Sigmoid colon (tissue), 7 donors: Measurements from ENCODE around the gene SPSB1. TPM values are rescaled to one million over a fixed set of nuclear protein-coding genes. Genes with fewer than 3 reads are reported as not detected.

ENCODE experiments used
- DNase-seq: peaks from one replicate; pipeline ENCODE4 v3.0.0-alpha.2; 2019
- H3K27ac ChIP-seq, 4 donors: fragments of 200-600 bp; sonication (generic); one replicate each; pipeline ENCODE4 v1.5.1; 2016 to 2019; ENCODE audit warnings: mild to moderate bottlenecking in 1 of 4
- H3K27me3 ChIP-seq, 3 donors: fragments of 200-600 bp; sonication (generic); one replicate each; pipeline ENCODE4 v1.5.1; 2019; ENCODE audit warnings: mild to moderate bottlenecking in 1 of 3
- H3K36me3 ChIP-seq, 4 donors: fragments of 200-600 bp; sonication (generic); one replicate each; pipeline ENCODE4 v1.5.1; 2016 to 2019
- H3K4me1 ChIP-seq, 4 donors: fragments of 200-600 bp; sonication (generic); one replicate each; pipeline ENCODE4 v1.5.1; 2017 to 2019
- H3K4me3 ChIP-seq, 4 donors: fragments of 200-600 bp; sonication (generic); one replicate each; pipeline ENCODE4 v1.5.1; 2017 to 2019; ENCODE audit warnings: mild to moderate bottlenecking in 2 of 4, moderate library complexity in 1 of 4
- H3K9me3 ChIP-seq, 4 donors: fragments of 200-600 bp in 3 of 4; sonication (generic) in 3 of 4; one replicate each; pipeline versions ENCODE4 v1.5.1 to v1.6.1; 2013 to 2019
- CTCF ChIP-seq, 4 experiments: fragments of 450-650 bp in 3 of 4; fragments of 200-600 bp in 1 of 4; IDR thresholded peaks; one replicate each; pipeline ENCODE4 v1.5.1; 2016 to 2019; ENCODE audit warnings: antibody characterized with exemption in 4 of 4, mild to moderate bottlenecking in 3 of 4, moderate library complexity in 2 of 4
- EP300 ChIP-seq, 4 donors: sonication (generic); formaldehyde crosslinking; IDR thresholded peaks; one replicate each; pipeline ENCODE4 v1.6.1; 2017; ENCODE audit warnings: antibody characterized with exemption in 4 of 4
- POLR2A ChIP-seq, 2 donors: fragments of 450-650 bp; IDR thresholded peaks; one replicate each; pipeline ENCODE4 v1.6.1; 2016; ENCODE audit warnings: antibody characterized with exemption in 2 of 2, mild to moderate bottlenecking in 2 of 2, moderate library complexity in 2 of 2
- POLR2AphosphoS5 ChIP-seq, 4 donors: sonication (generic); formaldehyde crosslinking; IDR thresholded peaks; one replicate each; pipeline ENCODE4 v1.6.1; 2017; ENCODE audit warnings: antibody characterized with exemption in 4 of 4
- WGBS, 2 donors: extraction: QIAGEN DNeasy Blood & Tissue Kit; methylation state at CpG; one replicate each; pipeline ENCODE4 v1.1.7; 2013; 5-methylcytosine and 5-hydroxymethylcytosine counted together
- intact Hi-C: fragments of 100-400 bp; cut with DNase I; formaldehyde crosslinking; loops from one replicate; pipeline ENCODE4 v1.15.1; 2023
- polyA plus RNA-seq, 3 donors: library from polyadenylated mRNA; stranded (reverse); fragments of 200-250 nt; gene quantifications; one replicate each; pipeline ENCODE4 v1.2.3, GENCODE V29; 2013
- total RNA-seq, 4 donors: library from RNA; depleted of rRNA; stranded (reverse); fragments of >200 nt; gene quantifications; one replicate each; pipeline ENCODE4 v1.1.0, GENCODE V29; 2016
- donor health status: healthy with polysubstance abuse.
- donor health status: Bipolar disorder and iron deficiency.
- donor health status: healthy.

Gene SPSB1
- total and polyA plus RNA-seq, 7 donors: 17.4 to 34.3 (median 26.4) TPM

GRCh38 chr1:9305216-9305615 lies 12.5 kb downstream of the SPSB1 start:
- no peak for TF ChIP-seq EP300 (IDR thresholded peaks at IDR 0.05)
- TF ChIP-seq POLR2AphosphoS5 (IDR thresholded peaks at IDR 0.05): no peak
- TF ChIP-seq CTCF (IDR thresholded peaks at IDR 0.05): no peak
- no peak for TF ChIP-seq POLR2A (IDR thresholded peaks at IDR 0.05)
- Histone ChIP-seq H3K4me1 (peaks cover 0 to 100% (median 66%) of the 10 kb centered on the region in 4 donors), H3K9me3 (no peaks in the 10 kb centered on the region), H3K36me3 (no peaks in the 10 kb centered on the region), H3K27me3 (no peaks in the 10 kb centered on the region), H3K4me3 (no peak overlapping the region), H3K27ac (peak overlapping the region in 3 of 4 donors; percentile 35 to 84 (median 81))
- 88 to 93% methylated on average over 14 of the region's 14 CpGs for WGBS, 2 donors
- intact Hi-C loops: no loop called here
- no peak for DNase-seq

- H3K4me3 ChIP-seq: no peak overlapping the region
- no peaks in the 10 kb centered on the region for H3K9me3 ChIP-seq
- DNase-seq: no peak
- intact Hi-C loops: no loop called here
- peaks cover 0 to 100% (median 63%) of the 10 kb centered on the region in 4 donors for H3K4me1 ChIP-seq
- no peaks in the 10 kb centered on the region for H3K27me3 ChIP-seq
- no peaks in the 10 kb centered on the region for H3K36me3 ChIP-seq
- TF ChIP-seq EP300 (IDR thresholded peaks at IDR 0.05): no peak
- no peak for TF ChIP-seq CTCF (IDR thresholded peaks at IDR 0.05)
- TF ChIP-seq POLR2AphosphoS5 (IDR thresholded peaks at IDR 0.05): no peak
- TF ChIP-seq POLR2A (IDR thresholded peaks at IDR 0.05): no peak
- WGBS, 2 donors: 87 to 90% methylated on average over 14 of the region's 14 CpGs
- H3K27ac ChIP-seq: peak overlapping the region in 2 of 4 donors; percentile 10 to 84
These were observed 13.3 kb downstream of the SPSB1 start for GRCh38 chr1:9306006-9306405.

GRCh38 chr1:9307303-9307702 lies 14.6 kb downstream of the SPSB1 start:
- 93% methylated on average over 10 of the region's 10 CpGs for WGBS, 2 donors
- intact Hi-C loops: no loop called here
- no peak overlapping the region for H3K4me3 ChIP-seq
- no peaks in the 10 kb centered on the region for H3K27me3 ChIP-seq
- no peak for DNase-seq
- TF ChIP-seq EP300 (IDR thresholded peaks at IDR 0.05): no peak
- no peak for TF ChIP-seq POLR2A (IDR thresholded peaks at IDR 0.05)
- TF ChIP-seq POLR2AphosphoS5 (IDR thresholded peaks at IDR 0.05): no peak
- no peak for TF ChIP-seq CTCF (IDR thresholded peaks at IDR 0.05)
- no peaks in the 10 kb centered on the region for H3K9me3 ChIP-seq
- H3K36me3 ChIP-seq: no peaks in the 10 kb centered on the region
- H3K4me1 ChIP-seq: peaks cover 0 to 100% (median 63%) of the 10 kb centered on the region in 4 donors
- H3K27ac ChIP-seq: no peak overlapping the region

GRCh38 chr1:9308236-9308785 lies 15.6 kb downstream of the SPSB1 start:
- H3K36me3 ChIP-seq: no peaks in the 10 kb centered on the region
- WGBS, 2 donors: 90% methylated on average over 9 of the region's 9 CpGs
- peaks cover 0 to 100% (median 63%) of the 10 kb centered on the region in 4 donors for H3K4me1 ChIP-seq
- intact Hi-C loops: no loop called here
- H3K9me3 ChIP-seq: no peaks in the 10 kb centered on the region
- TF ChIP-seq CTCF (IDR thresholded peaks at IDR 0.05) (no peak), POLR2A (IDR thresholded peaks at IDR 0.05) (no peak), EP300 (IDR thresholded peaks at IDR 0.05) (no peak), POLR2AphosphoS5 (IDR thresholded peaks at IDR 0.05) (no peak)
- DNase-seq: no peak
- H3K4me3 ChIP-seq: no peak overlapping the region
- H3K27me3 ChIP-seq: no peaks in the 10 kb centered on the region
- H3K27ac ChIP-seq: peak overlapping the region in 2 of 4 donors; percentile 19 to 39

- 93 to 94% methylated on average over 8 of the region's 8 CpGs for WGBS, 2 donors
- Histone ChIP-seq H3K36me3 (no peaks in the 10 kb centered on the region), H3K4me3 (no peak overlapping the region), H3K27ac (peak overlapping the region in 1 of 4 donors; percentile 39), H3K4me1 (peaks cover 0 to 100% (median 60%) of the 10 kb centered on the region in 4 donors), H3K27me3 (no peaks in the 10 kb centered on the region), H3K9me3 (no peaks in the 10 kb centered on the region)
- intact Hi-C loops: no loop called here
- DNase-seq: no peak
- TF ChIP-seq CTCF (IDR thresholded peaks at IDR 0.05) (no peak), POLR2AphosphoS5 (IDR thresholded peaks at IDR 0.05) (no peak), POLR2A (IDR thresholded peaks at IDR 0.05) (no peak), EP300 (IDR thresholded peaks at IDR 0.05) (no peak)
These were observed 16.4 kb downstream of the SPSB1 start for GRCh38 chr1:9309080-9309479.
